GM23338 (cell line): ENCODE results near the gene FES. TPM values are rescaled to one million over a fixed set of nuclear protein-coding genes. Genes with fewer than 3 reads are reported as not detected.

Experiments used
- ATAC-seq: fragments of 200-7000 bp; cut with Tn5 transposase; 3 replicates; pipeline ENCODE4 v1.9.1; 2020
- DNase-seq: peaks from one replicate; pipeline ENCODE4 v3.0.0-alpha.2; 2015; ENCODE audit warnings: low spot score
- H2AFZ ChIP-seq: fragments of 200-600 bp; sonication (generic); 2 replicates; pipeline ENCODE4 v1.8.0; 2016; ENCODE audit warnings: antibody characterized with exemption, mild to moderate bottlenecking, moderate library complexity
- H3F3A ChIP-seq: fragments of 200-600 bp; sonication (generic); replicated peaks from 2 replicates; pipeline ENCODE4 v1.8.0; 2017; ENCODE audit warnings: antibody characterized with exemption, mixed run types, low read depth
- H3K27ac ChIP-seq: fragments of 200-600 bp; sonication (generic); 2 replicates; pipeline ENCODE4 v1.6.1; 2016; ENCODE audit warnings: low read depth
- H3K27me3 ChIP-seq: fragments of 200-600 bp; sonication (generic); 2 replicates; pipeline ENCODE4 v1.8.0; 2016; ENCODE audit warnings: mild to moderate bottlenecking, mixed run types, moderate library complexity; ENCODE audit not compliant: insufficient read depth
- H3K36me3 ChIP-seq: fragments of 200-600 bp; sonication (generic); 2 replicates; pipeline ENCODE4 v1.8.0; 2016; ENCODE audit warnings: mild to moderate bottlenecking; ENCODE audit not compliant: insufficient read depth
- H3K4me1 ChIP-seq: fragments of 200-600 bp; sonication (generic); 2 replicates; pipeline ENCODE4 v1.8.0; 2016; ENCODE audit warnings: mild to moderate bottlenecking, moderate library complexity; ENCODE audit not compliant: insufficient read depth
- H3K4me2 ChIP-seq: fragments of 200-600 bp; sonication (generic); 2 replicates; pipeline ENCODE4 v1.7.1; 2017; ENCODE audit warnings: mixed run types
- H3K4me3 ChIP-seq: fragments of 200-600 bp; sonication (generic); 2 replicates; pipeline ENCODE4 v1.6.1; 2016; ENCODE audit warnings: mixed run types
- H3K79me2 ChIP-seq: fragments of 200-600 bp; sonication (generic); replicated peaks from 2 replicates; pipeline ENCODE4 v1.8.0; 2017; ENCODE audit warnings: mild to moderate bottlenecking; ENCODE audit not compliant: insufficient read depth
- H3K9me2 ChIP-seq: fragments of 200-600 bp; sonication (generic); 2 replicates; pipeline ENCODE4 v1.8.0; 2017; ENCODE audit not compliant: insufficient read depth
- H4K20me1 ChIP-seq: fragments of 200-600 bp; sonication (generic); replicated peaks from 2 replicates; pipeline ENCODE4 v1.8.0; 2017; ENCODE audit warnings: mild to moderate bottlenecking; ENCODE audit not compliant: insufficient read depth
- H3K27ac Mint-ChIP-seq: 2 replicates; pipeline ENCODE4 v1.8.0; 2020; ENCODE audit warnings: inconsistent platforms, mild to moderate bottlenecking, moderate library complexity, mixed read lengths
- H3K27me3 Mint-ChIP-seq: 3 replicates; pipeline ENCODE4 v1.8.0; 2022; ENCODE audit warnings: low read depth, mild to moderate bottlenecking, moderate library complexity, mixed read lengths, inconsistent platforms; ENCODE audit not compliant: insufficient read depth, poor library complexity
- H3K36me3 Mint-ChIP-seq: 3 replicates; pipeline ENCODE4 v1.8.0; 2021; ENCODE audit warnings: low read depth, mild to moderate bottlenecking, inconsistent platforms, moderate library complexity, mixed read lengths
- H3K4me1 Mint-ChIP-seq: 3 replicates; pipeline ENCODE4 v1.8.0; 2020; ENCODE audit warnings: mild to moderate bottlenecking, inconsistent platforms, mixed read lengths
- H3K4me3 Mint-ChIP-seq: 3 replicates; pipeline ENCODE4 v1.8.0; 2021; ENCODE audit warnings: moderate library complexity, mild to moderate bottlenecking, inconsistent platforms, mixed read lengths
- H3K9me3 Mint-ChIP-seq: 3 replicates; pipeline ENCODE4 v1.8.0; 2020; ENCODE audit warnings: moderate library complexity, mild to moderate bottlenecking, inconsistent platforms, mixed read lengths
- CREB1 ChIP-seq: fragments of 250-450 bp; sonication (Bioruptor Pico); IDR thresholded peaks from 2 replicates; pipeline ENCODE4 v1.5.0; 2020; ENCODE audit warnings: low read depth, mild to moderate bottlenecking, moderate library complexity
- EZH2phosphoT487 ChIP-seq: fragments of 200-600 bp; sonication (generic); IDR thresholded peaks from one replicate; pipeline ENCODE4 v1.8.1; 2018; ENCODE audit warnings: antibody characterized with exemption; ENCODE audit not compliant: unreplicated experiment
- JUNB ChIP-seq: IDR thresholded peaks from one replicate; pipeline ENCODE4 v1.6.1; 2016; ENCODE audit warnings: antibody characterized with exemption; ENCODE audit not compliant: unreplicated experiment
- NANOG ChIP-seq: IDR thresholded peaks from 2 replicates; pipeline ENCODE4 v1.6.1; 2016; ENCODE audit warnings: antibody characterized with exemption, borderline replicate concordance
- POLR2AphosphoS5 ChIP-seq: IDR thresholded peaks from 2 replicates; pipeline ENCODE4 v1.6.1; 2016; ENCODE audit warnings: antibody characterized with exemption, low read depth
- REST ChIP-seq: IDR thresholded peaks from one replicate; pipeline ENCODE4 v1.6.1; 2018; ENCODE audit warnings: antibody characterized with exemption; ENCODE audit not compliant: unreplicated experiment
- ZNF462 ChIP-seq: fragments of 250-450 bp; sonication (Bioruptor Pico); IDR thresholded peaks from 2 replicates; pipeline ENCODE4 v1.5.0; 2020; ENCODE audit warnings: mild to moderate bottlenecking, moderate library complexity
- polyA plus RNA-seq: library from polyadenylated mRNA; unstranded; fragments of >200 nt; fragmentation: Nextera tagmentation; extraction: Ambion mirVana; gene quantifications from 2 replicates; pipeline ENCODE4 v1.2.1, GENCODE V29; 2016
- total RNA-seq: library from RNA; depleted of rRNA; stranded (reverse); fragments of >200 nt; shearing (Covaris generic); gene quantifications from 2 replicates; pipeline ENCODE4 v1.2.3, GENCODE V29; 2014

FES gene
- total and polyA plus RNA-seq, 2 experiments from 2014 or later: 2.7 to 14.4 TPM

- TF ChIP-seq ZNF462 (no peak), JUNB (no peak), CREB1 (CRISPR knock-in tag) (no peak)
Observed at GRCh38 chr15:90915808-90916440, 31.6 kb downstream of the FES start (continued).

GRCh38 chr15:90916461-90916860, 32.2 kb downstream of the FES start:
- DNase-seq: no peak
- Mint-ChIP-seq H3K36me3 (peaks cover 12% of the 10 kb centered on the region), H3K4me3 (no peak overlapping the region), H3K4me1 (peaks cover 6% of the 10 kb centered on the region), H3K27me3 (peaks cover 10% of the 10 kb centered on the region), H3K9me3 (no peaks in the 10 kb centered on the region), H3K27ac (peak overlapping the region; percentile 43; the same call in 1 of the 2 replicates)
- no peaks in the 10 kb centered on the region for H3F3A ChIP-seq
- no peaks in the 10 kb centered on the region for H3K4me1 ChIP-seq
- no peaks in the 10 kb centered on the region for H3K36me3 ChIP-seq
- no peaks in the 10 kb centered on the region for H3K27me3 ChIP-seq
- no peak for ATAC-seq
- H3K4me2 ChIP-seq: no peak overlapping the region
- H4K20me1 ChIP-seq: no peaks in the 10 kb centered on the region
- H2AFZ ChIP-seq: no peak overlapping the region
- H3K9me2 ChIP-seq: no peaks in the 10 kb centered on the region
- H3K79me2 ChIP-seq: no peaks in the 10 kb centered on the region
- no peak overlapping the region for H3K27ac ChIP-seq
- H3K4me3 ChIP-seq: no peak overlapping the region
- TF ChIP-seq CREB1 (CRISPR knock-in tag) (no peak), NANOG (no peak), EZH2phosphoT487 (no peak), POLR2AphosphoS5 (no peak), JUNB (no peak), REST (no peak)
